Thyroid gland (tissue), 4 donors: ENCODE measurements around the gene SLC12A5.

Source experiments
- CTCF ChIP-seq, 6 experiments: fragments of 200-600 bp in 3 of 6; fragments of 450-650 bp in 3 of 6; sonication (generic) in 3 of 6; IDR thresholded peaks; one replicate each; pipeline ENCODE4 v1.5.1; 2016 to 2019; ENCODE audit warnings: antibody characterized with exemption in 6 of 6, mild to moderate bottlenecking in 2 of 6, inconsistent platforms in 1 of 6, moderate library complexity in 1 of 6
- POLR2A ChIP-seq, 2 donors: fragments of 450-650 bp; IDR thresholded peaks; one replicate each; pipeline ENCODE4 v1.6.1; 2017; ENCODE audit warnings: antibody characterized with exemption in 2 of 2, mild to moderate bottlenecking in 2 of 2, moderate library complexity in 1 of 2

GRCh38 chr20:46031701-46032254, 2.8 kb downstream of the SLC12A5 start:
- no peak for TF ChIP-seq CTCF (IDR thresholded peaks at IDR 0.05)
- no peak for TF ChIP-seq POLR2A (IDR thresholded peaks at IDR 0.05)
